Activated T-cell treated with anti-CD3 and anti-CD28 coated beads, Interleukin-2, amount 50 U/mL, for 72 hours (primary cell): ENCODE data around the gene LRSAM1. TPM values are rescaled to one million over a fixed set of nuclear protein-coding genes. Genes with fewer than 3 reads are reported as not detected.

ENCODE experiments used
- ATAC-seq, 2 donors: fragments of 150-1000 bp; cut with Tn5 transposase; replicated peaks in 1 of 2; 2 replicates each; pipeline ENCODE4 v1.10.0; 2021; ENCODE audit warnings: moderate library complexity in 2 of 2, mild to moderate bottlenecking in 1 of 2
- DNase-seq, 2 donors: peaks; one replicate each; pipeline ENCODE4 v3.0.0; 2021 to 2022; ENCODE audit warnings: mixed read lengths in 1 of 2
- H3K27ac Mint-ChIP-seq: one replicate; pipeline ENCODE4 v1.8.0; 2022; ENCODE audit warnings: mild to moderate bottlenecking, moderate library complexity, mixed read lengths
- H3K27me3 Mint-ChIP-seq: one replicate; pipeline ENCODE4 v1.8.0; 2022; ENCODE audit warnings: low read depth, mixed read lengths
- H3K36me3 Mint-ChIP-seq, 2 donors: one replicate each; pipeline ENCODE4 v1.8.0; 2022; ENCODE audit warnings: mixed read lengths in 2 of 2, mild to moderate bottlenecking in 1 of 2; ENCODE audit not compliant: insufficient read depth in 2 of 2
- H3K4me1 Mint-ChIP-seq: one replicate; pipeline ENCODE4 v1.8.0; 2022; ENCODE audit warnings: low read depth, mixed read lengths
- H3K4me3 Mint-ChIP-seq, 2 donors: one replicate each; pipeline ENCODE4 v1.8.0; 2022; ENCODE audit warnings: mild to moderate bottlenecking in 2 of 2, mixed read lengths in 2 of 2, moderate library complexity in 2 of 2
- H3K9me3 Mint-ChIP-seq, 2 donors: one replicate each; pipeline ENCODE4 v1.8.0; 2022; ENCODE audit warnings: mixed read lengths in 2 of 2
- total RNA-seq, 2 donors: library from RNA; stranded (reverse); gene quantifications; one replicate each; pipeline ENCODE4 v1.2.3, GENCODE V29; 2022

LRSAM1 gene
- total RNA-seq, 2 donors from 2014 or later = 30.5 to 33.8 TPM

DNA sequence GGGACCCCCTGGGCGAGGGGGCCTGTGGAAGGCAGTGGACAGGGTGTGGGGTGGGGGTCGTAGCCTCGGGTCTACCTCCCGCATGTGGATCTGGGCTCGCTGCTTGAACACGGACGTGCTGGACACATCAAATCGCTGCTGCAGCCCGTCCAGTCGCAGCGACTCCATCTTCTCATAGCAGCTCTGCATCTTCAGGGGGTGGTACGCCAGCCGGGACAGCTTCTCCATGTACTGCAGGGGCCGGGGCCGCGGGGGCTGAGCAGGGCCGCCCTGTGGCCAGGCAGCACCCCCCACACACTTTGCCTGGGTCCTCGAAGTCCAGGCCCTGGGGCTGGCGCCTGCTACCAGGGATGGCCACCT is 57.6 kb downstream of the LRSAM1 start:
- no peaks in the 10 kb centered on the region for H3K9me3 Mint-ChIP-seq
- H3K27me3 Mint-ChIP-seq = no peaks in the 10 kb centered on the region
- no peaks in the 10 kb centered on the region for H3K4me1 Mint-ChIP-seq
- DNase-seq = no peak
- H3K4me3 Mint-ChIP-seq = no peak overlapping the region
- no peak overlapping the region for H3K27ac Mint-ChIP-seq
- H3K36me3 Mint-ChIP-seq = no peaks in the 10 kb centered on the region
- ATAC-seq = no peak

DNA sequence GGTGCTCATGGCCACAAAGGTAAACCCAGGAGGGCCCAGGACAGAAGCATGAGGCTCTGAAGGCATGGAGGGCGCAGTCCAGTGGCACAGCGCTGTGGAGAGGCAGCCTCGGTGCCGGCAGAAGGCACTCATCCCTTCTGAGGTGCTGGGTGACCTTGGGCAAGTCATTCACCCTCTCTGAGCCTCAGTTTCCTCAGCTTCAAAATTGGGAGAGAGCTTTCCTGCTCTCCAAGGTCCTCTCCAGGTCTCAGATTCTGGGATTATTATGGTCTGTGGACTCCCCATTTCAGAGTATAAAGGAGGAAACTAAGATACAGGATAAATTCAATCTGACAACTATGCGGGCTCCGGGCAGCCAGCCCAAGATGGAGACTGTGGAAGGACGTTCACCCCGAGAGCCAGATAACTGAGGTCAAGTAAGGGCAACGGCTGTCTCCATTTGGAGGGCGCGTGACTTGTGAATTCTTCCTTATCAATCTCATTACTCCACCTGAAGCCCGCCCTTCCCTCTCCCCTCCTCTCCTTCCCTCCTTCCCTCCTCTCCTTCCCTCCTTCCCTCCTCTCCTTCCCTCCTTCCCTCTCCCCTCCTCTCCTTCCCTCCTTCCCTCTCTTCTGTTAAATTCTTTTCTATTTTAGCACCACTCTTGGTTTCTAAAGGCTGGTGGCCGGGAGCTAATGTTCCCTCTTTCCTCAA is 58.1 kb downstream of the LRSAM1 start:
- H3K9me3 Mint-ChIP-seq = no peaks in the 10 kb centered on the region
- no peaks in the 10 kb centered on the region for H3K4me1 Mint-ChIP-seq
- H3K27ac Mint-ChIP-seq = no peak overlapping the region
- no peak for ATAC-seq
- DNase-seq = no peak
- H3K27me3 Mint-ChIP-seq = no peaks in the 10 kb centered on the region
- no peaks in the 10 kb centered on the region for H3K36me3 Mint-ChIP-seq
- no peak overlapping the region for H3K4me3 Mint-ChIP-seq

GRCh38 chr9:127509955-127510299 is 58.6 kb downstream of the LRSAM1 start:
- no peaks in the 10 kb centered on the region for H3K27me3 Mint-ChIP-seq
- H3K36me3 Mint-ChIP-seq = no peaks in the 10 kb centered on the region
- no peak for ATAC-seq
- no peaks in the 10 kb centered on the region for H3K9me3 Mint-ChIP-seq
- H3K4me1 Mint-ChIP-seq = no peaks in the 10 kb centered on the region
- H3K4me3 Mint-ChIP-seq = no peak overlapping the region
- H3K27ac Mint-ChIP-seq = no peak overlapping the region
- DNase-seq = no peak

DNA sequence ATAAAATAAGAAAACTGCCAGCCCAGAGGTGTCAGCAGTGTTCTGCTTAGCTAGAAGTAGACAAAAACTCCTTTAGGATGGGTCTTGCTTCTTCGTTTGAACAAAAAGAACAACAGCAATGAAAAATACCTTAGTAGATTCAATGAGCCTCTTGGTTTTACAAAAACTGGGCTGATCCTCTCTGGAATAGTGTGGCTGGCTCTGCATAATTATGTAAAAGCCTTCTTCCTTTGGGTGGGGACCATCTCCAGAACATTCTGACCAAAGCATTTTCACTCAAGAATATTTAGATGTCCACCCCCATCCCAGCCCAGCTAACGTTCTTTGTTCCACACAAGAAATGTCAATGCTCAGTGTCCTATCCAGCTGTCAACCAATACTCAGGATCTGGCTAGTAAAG is 63.2 kb downstream of the LRSAM1 start:
- no peaks in the 10 kb centered on the region for H3K27me3 Mint-ChIP-seq
- H3K4me3 Mint-ChIP-seq = no peak overlapping the region
- no peaks in the 10 kb centered on the region for H3K9me3 Mint-ChIP-seq
- H3K27ac Mint-ChIP-seq = no peak overlapping the region
- peaks cover 9% of the 10 kb centered on the region for H3K4me1 Mint-ChIP-seq
- ATAC-seq (no peak), DNase-seq (no peak)
- no peaks in the 10 kb centered on the region for H3K36me3 Mint-ChIP-seq

GRCh38 chr9:127516835-127517607 is 65.7 kb downstream of the LRSAM1 start:
- Mint-ChIP-seq H3K36me3 (no peaks in the 10 kb centered on the region), H3K27ac (no peak overlapping the region), H3K9me3 (no peaks in the 10 kb centered on the region), H3K27me3 (no peaks in the 10 kb centered on the region), H3K4me3 (no peak overlapping the region), H3K4me1 (peaks cover 11% of the 10 kb centered on the region)
- DNase-seq = no peak
- ATAC-seq = no peak

GRCh38 chr9:127517620-127518019 is 66.3 kb downstream of the LRSAM1 start:
- Mint-ChIP-seq H3K27ac (no peak overlapping the region), H3K9me3 (no peaks in the 10 kb centered on the region), H3K27me3 (no peaks in the 10 kb centered on the region), H3K4me3 (no peak overlapping the region), H3K36me3 (no peaks in the 10 kb centered on the region), H3K4me1 (peaks cover 11% of the 10 kb centered on the region)
- no peak for ATAC-seq
- DNase-seq = no peak

GRCh38 chr9:127518091-127518856 is 67.0 kb downstream of the LRSAM1 start:
- Mint-ChIP-seq H3K27ac (no peak overlapping the region), H3K27me3 (no peaks in the 10 kb centered on the region), H3K36me3 (peaks cover 0 to 2% of the 10 kb centered on the region in 2 donors), H3K9me3 (peaks cover 2% of the 10 kb centered on the region in 2 donors), H3K4me1 (peaks cover 11% of the 10 kb centered on the region), H3K4me3 (no peak overlapping the region)
- DNase-seq = no peak
- no peak for ATAC-seq

GRCh38 chr9:127519301-127520166 is 68.2 kb downstream of the LRSAM1 start:
- DNase-seq (peak; percentile 49 to 71), ATAC-seq (peak; percentile 93 to 95)
- Mint-ChIP-seq H3K27ac (no peak overlapping the region), H3K36me3 (peaks cover 3 to 4% of the 10 kb centered on the region in 2 donors), H3K27me3 (no peaks in the 10 kb centered on the region), H3K9me3 (peaks cover 2 to 4% of the 10 kb centered on the region in 2 donors), H3K4me3 (peak overlapping the region in 1 of 2 donors; percentile 36), H3K4me1 (peaks cover 11% of the 10 kb centered on the region)

- H3K4me1 Mint-ChIP-seq = peaks cover 11% of the 10 kb centered on the region
- no peak overlapping the region for H3K27ac Mint-ChIP-seq
- peaks cover 2 to 12% of the 10 kb centered on the region in 2 donors for H3K9me3 Mint-ChIP-seq
- ATAC-seq (no peak), DNase-seq (no peak)
- peaks cover 8 to 10% of the 10 kb centered on the region in 2 donors for H3K36me3 Mint-ChIP-seq
- no peaks in the 10 kb centered on the region for H3K27me3 Mint-ChIP-seq
- no peak overlapping the region for H3K4me3 Mint-ChIP-seq
Observed at GRCh38 chr9:127520941-127521918, 69.9 kb downstream of the LRSAM1 start.

DNA sequence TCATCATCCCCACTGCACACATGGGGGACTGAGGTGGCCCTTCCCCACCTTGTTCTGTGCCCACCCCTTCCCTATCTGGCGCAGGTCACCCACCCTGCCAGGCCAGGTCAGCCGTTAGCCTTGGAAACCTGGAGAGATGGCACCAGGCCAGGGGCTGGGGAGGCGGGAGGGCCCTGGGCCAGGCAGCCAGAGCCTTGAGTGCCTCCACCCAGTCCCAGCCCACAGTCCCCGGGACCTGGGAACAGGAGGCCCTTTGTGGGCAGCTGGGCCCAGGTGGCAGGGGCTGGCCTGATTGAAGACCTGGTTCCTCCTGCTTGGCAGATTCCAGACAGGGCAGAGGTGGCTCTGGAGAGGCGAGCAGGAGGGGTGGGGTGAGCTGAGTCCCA is 70.6 kb downstream of the LRSAM1 start:
- ATAC-seq (no peak), DNase-seq (no peak)
- Mint-ChIP-seq H3K9me3 (peaks cover 2 to 12% of the 10 kb centered on the region in 2 donors), H3K4me3 (no peak overlapping the region), H3K36me3 (peaks cover 8 to 12% of the 10 kb centered on the region in 2 donors), H3K4me1 (peaks cover 11% of the 10 kb centered on the region), H3K27me3 (no peaks in the 10 kb centered on the region), H3K27ac (no peak overlapping the region)

DNA sequence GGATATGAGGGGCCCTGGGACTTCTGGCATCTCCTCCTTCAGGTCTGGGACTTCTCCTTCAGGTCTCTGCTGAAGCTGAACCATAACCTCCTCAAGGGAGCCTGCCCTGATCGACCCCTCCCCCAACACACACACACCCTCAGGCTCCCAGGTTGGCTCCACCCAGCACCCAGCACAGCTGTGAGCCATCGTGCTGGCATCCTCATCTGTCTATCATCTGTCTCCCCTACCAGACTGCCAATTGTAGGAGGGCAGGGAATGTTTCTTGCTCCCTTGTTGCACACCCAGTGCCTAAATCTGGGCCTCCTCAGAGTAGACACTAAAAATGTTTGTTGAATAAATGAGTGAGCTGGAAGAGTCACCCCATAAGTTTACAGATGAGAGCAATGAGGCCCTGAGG is 71.4 kb downstream of the LRSAM1 start:
- Mint-ChIP-seq H3K27ac (no peak overlapping the region), H3K9me3 (peaks cover 2 to 12% of the 10 kb centered on the region in 2 donors), H3K4me1 (peaks cover 11% of the 10 kb centered on the region), H3K27me3 (no peaks in the 10 kb centered on the region), H3K4me3 (no peak overlapping the region), H3K36me3 (peaks cover 8 to 12% of the 10 kb centered on the region in 2 donors)
- ATAC-seq = no peak
- no peak for DNase-seq
